ENCODE measurements around the gene CCT3. TPM values are rescaled to one million over a fixed set of nuclear protein-coding genes. Genes with fewer than 3 reads are reported as not detected.

Gene CCT3
- total RNA-seq, 1 donor from 2014 or later: 343 TPM

GRCh38 chr1:156379420-156380165, 41.5 kb upstream of the CCT3 start:
- Mint-ChIP-seq H3K4me3 (no peak overlapping the region), H3K27ac (ENCODE audit: unreplicated experiment) (no peak overlapping the region), H3K27me3 (ENCODE audit: low read depth) (peaks cover 45% of the 10 kb centered on the region), H3K4me1 (peaks cover 13% of the 10 kb centered on the region), H3K36me3 (ENCODE audit: low read depth) (no peaks in the 10 kb centered on the region), H3K9me3 (no peaks in the 10 kb centered on the region)
- no peak for DNase-seq (ENCODE audit: low read depth, low spot score)
- TF ChIP-seq CTCF (conservative IDR thresholded peaks at IDR 0.05): no peak

- Mint-ChIP-seq H3K36me3 (ENCODE audit: low read depth) (no peaks in the 10 kb centered on the region), H3K9me3 (no peaks in the 10 kb centered on the region), H3K27ac (ENCODE audit: unreplicated experiment) (no peak overlapping the region), H3K4me1 (peaks cover 13% of the 10 kb centered on the region), H3K4me3 (no peak overlapping the region), H3K27me3 (ENCODE audit: low read depth) (peaks cover 49% of the 10 kb centered on the region)
- DNase-seq (ENCODE audit: low read depth, low spot score): no peak
- TF ChIP-seq CTCF (conservative IDR thresholded peaks at IDR 0.05): no peak
Observed at GRCh38 chr1:156378557-156378956, 40.5 kb upstream of the CCT3 start.

- no peak for TF ChIP-seq CTCF (conservative IDR thresholded peaks at IDR 0.05)
- DNase-seq (ENCODE audit: low read depth, low spot score): no peak
- Mint-ChIP-seq H3K9me3 (no peaks in the 10 kb centered on the region), H3K27ac (ENCODE audit: unreplicated experiment) (no peak overlapping the region), H3K36me3 (ENCODE audit: low read depth) (no peaks in the 10 kb centered on the region), H3K4me3 (no peak overlapping the region), H3K4me1 (peaks cover 6% of the 10 kb centered on the region), H3K27me3 (ENCODE audit: low read depth) (peaks cover 53% of the 10 kb centered on the region)
Observed at GRCh38 chr1:156376958-156377919, 39.1 kb upstream of the CCT3 start.

- DNase-seq (ENCODE audit: low read depth, low spot score): no peak
- no peaks in the 10 kb centered on the region for H3K9me3 Mint-ChIP-seq
- no peak for TF ChIP-seq CTCF (conservative IDR thresholded peaks at IDR 0.05)
Observed at GRCh38 chr1:156376146-156376545, 38.1 kb upstream of the CCT3 start.

GRCh38 chr1:156373546-156373945, 35.5 kb upstream of the CCT3 start:
- no peak overlapping the region for H3K27ac Mint-ChIP-seq (ENCODE audit: unreplicated experiment)
- H3K4me1 Mint-ChIP-seq: peaks cover 3% of the 10 kb centered on the region
- H3K9me3 Mint-ChIP-seq: no peaks in the 10 kb centered on the region
- no peak for TF ChIP-seq CTCF (conservative IDR thresholded peaks at IDR 0.05)
- peaks cover 76% of the 10 kb centered on the region for H3K27me3 Mint-ChIP-seq (ENCODE audit: low read depth)
- H3K4me3 Mint-ChIP-seq: no peak overlapping the region
- H3K36me3 Mint-ChIP-seq (ENCODE audit: low read depth): no peaks in the 10 kb centered on the region
- DNase-seq (ENCODE audit: low read depth, low spot score): no peak

More at GRCh38 chr1:156376146-156376545, 38.1 kb upstream of the CCT3 start:
- no peak overlapping the region for H3K27ac Mint-ChIP-seq (ENCODE audit: unreplicated experiment)
- no peak overlapping the region for H3K4me3 Mint-ChIP-seq
- H3K27me3 Mint-ChIP-seq (ENCODE audit: low read depth): peaks cover 56% of the 10 kb centered on the region
- H3K36me3 Mint-ChIP-seq (ENCODE audit: low read depth): no peaks in the 10 kb centered on the region
- no peaks in the 10 kb centered on the region for H3K4me1 Mint-ChIP-seq
